Measurements from ENCODE around the gene PSMC4. TPM values are rescaled to one million over a fixed set of nuclear protein-coding genes. Genes with fewer than 3 reads are reported as not detected.

The PSMC4 gene
- total RNA-seq, 1 donor from 2014 or later = 126 TPM

GRCh38 chr19:39941615-39942365 is 29.2 kb upstream of the PSMC4 start:
- no peak overlapping the region for H3K4me3 ChIP-seq (ENCODE audit: low read depth, low read length)
- no peak for DNase-seq (ENCODE audit: low read depth)
- no peak for TF ChIP-seq CTCF (conservative IDR thresholded peaks at IDR 0.05; ENCODE audit: low read depth, low read length)

GRCh38 chr19:39942366-39942730 is 28.6 kb upstream of the PSMC4 start:
- no peak overlapping the region for H3K4me3 ChIP-seq (ENCODE audit: low read depth, low read length)
- no peak for DNase-seq (ENCODE audit: low read depth)
- TF ChIP-seq CTCF (conservative IDR thresholded peaks at IDR 0.05; ENCODE audit: low read depth, low read length) = no peak

- TF ChIP-seq CTCF (conservative IDR thresholded peaks at IDR 0.05; ENCODE audit: low read depth, low read length) = no peak
- no peak for DNase-seq (ENCODE audit: low read depth)
- H3K4me3 ChIP-seq (ENCODE audit: low read depth, low read length) = no peak overlapping the region
These were observed 27.4 kb upstream of the PSMC4 start for GRCh38 chr19:39943586-39943985.

- DNase-seq (ENCODE audit: low read depth) = peak; percentile 41
- no peak overlapping the region for H3K4me3 ChIP-seq (ENCODE audit: low read depth, low read length)
- no peak for TF ChIP-seq CTCF (conservative IDR thresholded peaks at IDR 0.05; ENCODE audit: low read depth, low read length)
These were observed 24.4 kb upstream of the PSMC4 start for GRCh38 chr19:39946532-39946931.

- H3K4me3 ChIP-seq (ENCODE audit: low read depth, low read length) = no peak overlapping the region
- no peak for TF ChIP-seq CTCF (conservative IDR thresholded peaks at IDR 0.05; ENCODE audit: low read depth, low read length)
- no peak for DNase-seq (ENCODE audit: low read depth)
These were observed 21.8 kb upstream of the PSMC4 start for GRCh38 chr19:39949026-39949747.

- no peak overlapping the region for H3K4me3 ChIP-seq (ENCODE audit: low read depth, low read length)
- TF ChIP-seq CTCF (conservative IDR thresholded peaks at IDR 0.05; ENCODE audit: low read depth, low read length) = no peak
- no peak for DNase-seq (ENCODE audit: low read depth)
These were observed 19.8 kb upstream of the PSMC4 start for GRCh38 chr19:39951065-39951650.
